Amniotic epithelial cell (primary cell): ENCODE results near the gene TOR1AIP2.

Source experiments
- DNase-seq: peaks from one replicate; pipeline ENCODE4 v3.0.0-alpha.2; 2010; ENCODE audit warnings: low read depth

TOR1AIP2 gene

DNA sequence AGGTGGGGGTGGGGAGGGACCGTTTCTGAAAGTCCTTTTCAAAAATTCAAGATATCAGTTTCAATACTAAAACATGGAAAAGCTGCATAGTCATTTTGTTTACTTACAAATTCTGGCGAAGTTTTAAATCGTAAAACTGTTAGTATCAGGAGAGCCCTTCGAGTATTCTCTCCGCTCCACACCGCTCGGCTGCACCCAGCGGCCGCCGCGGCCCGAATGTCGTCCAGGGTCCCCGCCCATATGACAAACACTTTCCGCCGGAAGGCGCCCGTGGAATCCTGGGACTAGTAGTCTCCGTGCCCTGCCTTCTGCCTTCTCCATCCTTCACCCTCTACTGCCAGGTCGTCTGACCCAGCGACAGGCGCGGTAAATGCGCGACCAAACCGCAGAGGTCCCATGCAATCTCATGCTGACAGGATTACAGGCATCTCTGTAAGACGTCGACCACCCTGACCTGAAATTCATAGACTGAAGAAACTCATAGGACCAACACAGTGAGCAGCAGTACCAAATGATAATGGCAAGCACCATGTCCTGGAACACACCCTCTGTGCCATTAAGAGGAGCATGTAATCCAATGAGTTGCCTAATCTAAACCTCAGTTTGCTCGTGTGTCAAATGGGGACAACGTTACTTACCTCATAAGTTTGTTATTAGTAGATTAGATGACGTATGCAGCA is at the start of gene TOR1AIP2:
TOR1AIP2 (minus strand) TSS at position 218 of the 680 bp plus-strand sequence. CDS start 25,138 bp downstream, outside the sequence.
- peak; percentile 78 for DNase-seq

DNA sequence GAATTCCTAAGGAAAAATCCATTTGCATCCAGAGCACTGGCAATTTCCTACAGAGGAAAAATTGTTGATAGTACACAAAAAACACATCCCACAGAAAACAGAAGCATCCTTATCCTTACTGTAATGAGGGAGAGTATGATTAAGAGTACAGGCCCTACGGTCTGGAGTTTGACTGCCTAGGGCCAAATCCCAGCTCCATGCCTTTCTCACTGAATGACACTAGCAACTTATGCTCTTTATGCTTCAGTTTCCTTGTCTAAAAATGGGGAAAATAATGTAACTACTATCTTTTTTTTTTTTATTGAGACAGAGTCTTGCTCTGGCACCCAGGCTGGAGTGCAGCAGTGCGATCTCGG is 49.2 kb upstream of the TOR1AIP2 start:
- no peak for DNase-seq

DNA sequence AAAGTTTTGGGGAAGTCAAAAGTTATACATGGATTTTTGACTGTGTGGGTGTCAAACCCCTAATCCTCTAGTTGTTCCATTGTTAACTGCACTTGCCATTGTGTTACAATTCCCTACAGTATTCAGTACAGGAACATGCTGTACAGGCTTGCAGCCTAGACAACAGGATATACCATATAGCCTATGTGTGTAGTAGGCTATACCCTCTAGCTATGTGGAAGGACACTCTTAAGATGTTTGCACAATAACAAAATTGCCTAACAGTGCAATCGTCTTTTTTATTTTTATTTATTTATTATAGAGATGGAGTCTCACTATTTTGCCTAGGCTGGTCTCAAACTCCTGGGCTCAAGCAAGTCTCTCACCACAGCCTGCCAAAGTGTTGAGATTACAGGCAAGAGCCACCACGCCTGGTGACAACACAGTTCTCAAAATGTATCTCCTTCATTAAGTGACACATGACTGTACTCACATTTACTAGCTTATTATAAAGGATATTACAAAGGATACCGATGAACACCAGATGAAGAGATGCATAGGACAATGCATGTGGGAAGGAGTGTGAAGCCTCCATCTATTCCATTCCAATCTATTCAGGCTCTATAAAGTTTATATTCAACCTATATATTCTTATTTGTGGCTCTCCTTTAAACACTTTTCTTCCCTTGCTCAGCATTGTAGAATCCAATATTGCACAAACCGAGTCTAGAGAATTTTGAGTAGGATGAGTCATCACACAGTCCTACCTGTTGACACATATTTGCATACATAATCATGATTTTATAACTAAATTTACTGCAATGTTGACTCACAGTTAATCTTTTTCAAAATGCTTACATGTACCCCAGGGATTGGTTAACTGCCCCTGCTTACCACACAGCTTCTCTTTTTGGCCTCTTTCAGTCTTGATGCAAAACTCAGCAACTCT is 48.6 kb upstream of the TOR1AIP2 start:
- peak; percentile 87 for DNase-seq

DNA sequence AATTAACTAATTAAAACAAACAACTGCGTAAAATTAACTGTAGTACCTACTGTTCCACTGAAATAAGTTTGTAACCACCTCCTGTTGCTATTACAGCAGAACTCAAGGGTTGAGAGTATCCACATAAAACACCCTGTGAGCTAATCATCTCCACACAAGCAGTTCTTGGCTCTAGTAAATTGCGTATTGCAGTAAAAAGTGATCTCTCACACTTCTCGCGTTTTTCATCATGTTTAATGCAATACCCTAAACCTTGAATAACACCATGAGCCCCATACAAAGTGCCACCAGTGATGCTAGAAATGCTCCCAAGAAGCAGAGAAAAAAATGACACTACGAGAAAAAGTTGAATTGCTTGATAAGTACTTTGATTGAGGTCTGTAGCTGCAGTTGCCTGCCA is 47.7 kb upstream of the TOR1AIP2 start:
- no peak for DNase-seq

DNA sequence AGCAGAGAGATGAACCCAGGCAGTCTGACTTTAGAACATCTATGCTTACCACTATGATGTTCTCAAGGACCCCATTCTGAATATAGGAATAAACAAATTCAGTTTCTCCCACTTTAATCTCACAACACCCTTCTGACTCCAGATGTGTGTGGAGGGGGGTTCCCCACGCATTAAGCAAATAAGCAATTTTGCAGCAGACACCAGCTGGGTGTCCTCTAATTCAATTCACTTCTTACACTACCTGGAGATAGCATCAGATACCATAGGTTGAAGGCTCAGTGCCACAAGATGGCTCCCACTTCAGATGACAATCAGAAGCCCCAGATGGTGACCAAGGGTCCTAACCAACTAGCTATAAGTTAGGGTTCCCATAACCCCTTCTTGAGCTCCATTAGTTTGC is 46.7 kb upstream of the TOR1AIP2 start:
- no peak for DNase-seq

DNA sequence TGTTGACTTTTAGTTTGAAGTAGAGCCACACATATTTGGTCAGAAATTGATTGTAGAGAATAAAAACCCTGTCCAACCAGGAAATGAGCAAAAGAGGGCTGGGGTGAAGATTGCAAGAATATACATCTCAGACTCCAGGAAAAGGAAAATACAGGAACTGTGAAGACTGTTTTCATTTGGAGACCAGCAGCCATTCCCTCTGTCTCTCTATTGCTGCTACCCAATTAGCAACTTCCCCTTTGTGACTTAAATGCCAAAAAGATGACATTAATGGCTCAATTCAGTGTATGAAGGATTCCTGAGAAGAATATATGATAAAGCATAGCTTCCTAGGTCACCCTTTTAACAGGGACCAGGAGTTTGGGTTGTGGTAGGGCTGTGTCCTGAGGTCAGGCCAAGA is 45.4 kb upstream of the TOR1AIP2 start:
- DNase-seq = no peak

DNA sequence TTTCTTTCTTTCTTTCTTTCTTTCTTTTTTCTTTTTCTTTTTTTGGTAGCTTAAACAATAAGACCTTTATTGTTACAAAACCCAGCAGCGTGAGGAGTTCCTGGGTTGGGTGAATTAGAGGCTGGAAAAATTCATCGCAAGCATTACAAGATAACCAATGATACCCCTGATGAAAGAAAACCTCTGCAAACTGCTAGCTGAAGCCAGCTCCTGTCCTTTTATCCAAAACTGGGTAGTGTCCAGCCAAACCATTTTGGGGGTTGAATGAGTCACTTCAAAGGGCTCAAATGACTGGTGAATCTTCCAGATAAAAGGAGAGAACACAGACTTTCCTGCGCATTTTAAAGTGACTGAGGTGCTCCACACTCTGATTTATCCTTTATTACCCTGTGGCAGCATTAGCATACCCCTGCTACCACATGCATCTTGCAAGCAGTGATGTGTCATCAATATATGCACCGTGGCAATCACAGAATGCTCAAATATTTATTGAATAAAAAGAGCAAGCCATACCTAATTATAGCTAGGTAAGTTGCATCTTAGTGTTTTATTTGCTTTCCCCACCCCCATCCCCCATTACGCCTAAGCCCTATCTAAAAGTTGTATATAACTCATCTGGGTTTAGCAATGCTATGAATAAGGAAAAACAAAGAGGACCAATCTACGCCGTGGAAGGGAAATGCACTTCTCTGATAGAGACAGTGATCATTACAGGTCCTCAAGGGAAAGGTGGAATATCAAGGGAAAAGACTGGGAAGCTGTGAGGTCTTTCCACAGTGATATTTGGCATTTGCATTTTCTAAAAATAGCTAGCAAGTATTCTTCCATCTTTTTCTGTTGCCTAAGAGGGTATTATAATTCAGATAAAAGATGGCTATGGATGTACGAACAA is 44.6 kb upstream of the TOR1AIP2 start:
- no peak for DNase-seq

DNA sequence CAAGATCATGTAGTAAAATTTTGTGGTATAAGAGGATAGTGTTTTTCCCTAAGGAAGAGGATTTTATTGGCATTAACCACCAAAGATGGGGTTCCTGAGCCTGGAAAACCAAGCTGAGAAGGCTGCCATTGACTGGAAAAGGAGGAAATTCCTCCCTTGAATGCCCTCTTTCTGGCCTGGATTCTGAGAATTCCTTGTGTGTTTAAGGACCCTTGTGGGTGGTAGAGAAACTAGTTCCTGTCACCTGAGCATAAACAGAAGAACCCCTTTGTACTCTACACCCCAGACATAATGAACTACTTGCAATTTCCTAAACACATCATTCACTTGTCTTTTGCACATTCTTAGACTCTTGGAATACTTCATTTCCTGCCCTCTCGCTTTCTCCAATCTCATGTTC is 43.9 kb upstream of the TOR1AIP2 start:
- DNase-seq = no peak

DNA sequence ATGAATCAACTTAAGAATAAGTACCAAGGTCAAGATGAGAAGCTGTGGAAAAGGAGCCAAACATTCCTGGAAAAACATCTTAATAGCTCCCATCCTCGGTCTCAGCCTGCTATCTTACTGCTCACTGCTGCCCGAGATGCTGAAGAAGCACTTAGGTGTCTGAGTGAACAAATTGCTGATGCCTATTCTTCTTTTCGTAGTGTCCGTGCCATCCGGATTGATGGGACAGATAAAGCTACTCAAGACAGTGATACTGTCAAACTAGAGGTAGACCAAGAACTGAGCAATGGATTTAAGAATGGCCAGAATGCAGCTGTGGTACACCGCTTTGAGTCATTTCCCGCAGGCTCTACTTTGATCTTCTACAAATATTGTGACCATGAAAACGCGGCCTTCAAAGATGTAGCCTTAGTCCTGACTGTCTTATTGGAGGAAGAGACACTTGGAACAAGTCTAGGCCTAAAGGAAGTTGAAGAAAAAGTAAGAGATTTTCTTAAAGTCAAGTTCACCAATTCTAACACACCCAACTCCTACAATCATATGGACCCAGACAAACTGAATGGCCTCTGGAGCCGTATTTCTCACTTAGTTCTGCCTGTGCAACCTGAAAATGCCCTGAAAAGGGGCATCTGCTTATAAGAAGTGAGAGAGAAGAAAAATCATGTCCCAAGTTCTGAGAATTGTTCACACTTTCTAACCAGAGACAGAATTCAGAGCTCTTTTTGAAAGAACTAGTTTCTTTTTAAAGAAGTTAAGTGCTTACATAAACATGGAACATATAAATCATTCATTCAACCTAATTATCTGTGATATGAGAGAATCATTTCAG is 40.2 kb upstream of the TOR1AIP2 start:
- DNase-seq = no peak

DNA sequence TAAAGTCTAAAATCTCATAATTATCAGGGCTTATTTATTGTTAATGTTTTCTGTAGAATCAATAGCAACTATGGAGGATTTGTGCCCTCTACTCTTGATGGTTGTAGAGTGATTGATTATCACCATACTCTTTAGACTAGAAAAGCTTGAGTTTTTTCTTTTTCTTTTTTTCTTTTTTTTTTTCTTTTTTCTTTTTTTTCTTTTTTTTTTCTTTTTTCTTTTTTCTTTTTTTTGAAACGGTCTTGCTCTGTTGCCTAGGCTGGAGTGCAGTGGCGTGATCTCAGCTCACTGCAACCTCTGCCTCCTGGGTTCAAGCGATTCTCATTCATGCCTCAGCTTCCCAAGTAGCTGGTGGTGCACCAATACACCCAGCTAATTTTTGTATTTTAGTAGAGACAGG is 34.2 kb upstream of the TOR1AIP2 start:
- DNase-seq = no peak

DNA sequence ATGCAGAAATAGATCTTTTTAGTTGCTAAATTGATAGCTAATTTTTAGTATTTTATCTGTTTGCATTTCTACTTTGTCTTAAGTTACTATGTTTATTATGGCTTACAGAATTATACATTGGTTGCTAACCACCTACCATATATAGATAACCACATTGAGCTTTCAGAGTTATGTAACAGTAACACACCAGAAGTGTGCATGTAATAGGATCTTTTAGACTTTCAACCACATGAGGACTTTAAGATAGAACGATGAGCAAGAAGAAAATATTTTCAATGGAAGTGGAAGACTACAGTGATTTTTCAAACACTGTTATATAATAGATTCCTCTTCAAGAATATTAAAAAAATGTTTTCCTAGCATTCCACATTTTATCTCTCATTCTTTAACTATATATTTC is 33.3 kb upstream of the TOR1AIP2 start:
- no peak for DNase-seq

DNA sequence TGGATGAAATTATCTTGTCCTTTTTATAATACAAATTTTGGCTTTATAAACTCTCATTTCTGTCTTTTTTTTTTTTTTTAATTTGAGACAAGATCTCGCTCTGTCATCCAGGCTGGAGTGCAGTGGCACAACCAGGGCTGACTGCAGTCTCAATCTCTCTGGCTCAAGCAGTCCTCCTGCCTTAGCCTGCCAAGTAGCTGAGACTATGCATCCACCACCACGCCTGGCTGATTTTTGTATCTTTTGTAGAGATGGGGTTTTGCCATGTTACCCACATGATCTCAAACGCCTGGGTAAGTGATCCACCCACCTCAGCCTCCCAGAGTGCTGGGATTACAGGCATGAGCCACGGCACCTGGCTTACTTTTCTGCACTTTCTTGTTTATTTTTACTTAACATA is 12.0 kb upstream of the TOR1AIP2 start:
- DNase-seq = no peak

DNA sequence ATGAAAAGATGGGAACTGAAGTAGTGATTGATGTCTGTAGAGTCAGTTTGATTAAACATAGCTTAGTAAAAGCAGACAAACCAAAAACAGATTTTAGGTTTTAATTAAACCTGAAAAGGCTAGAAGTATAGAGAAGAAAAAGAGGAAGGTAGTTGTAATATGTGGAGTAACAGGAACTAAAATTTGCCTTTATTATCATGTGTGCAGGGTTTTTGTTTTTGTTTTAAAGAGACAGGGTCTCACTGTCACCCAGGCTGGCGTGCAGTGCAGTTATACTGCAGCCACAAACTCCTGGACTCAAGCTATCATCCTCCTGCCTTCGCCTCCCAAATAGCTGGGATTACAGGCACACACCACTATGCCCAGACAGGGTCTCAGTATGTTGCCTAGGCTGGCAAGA is 10.5 kb upstream of the TOR1AIP2 start:
- no peak for DNase-seq

DNA sequence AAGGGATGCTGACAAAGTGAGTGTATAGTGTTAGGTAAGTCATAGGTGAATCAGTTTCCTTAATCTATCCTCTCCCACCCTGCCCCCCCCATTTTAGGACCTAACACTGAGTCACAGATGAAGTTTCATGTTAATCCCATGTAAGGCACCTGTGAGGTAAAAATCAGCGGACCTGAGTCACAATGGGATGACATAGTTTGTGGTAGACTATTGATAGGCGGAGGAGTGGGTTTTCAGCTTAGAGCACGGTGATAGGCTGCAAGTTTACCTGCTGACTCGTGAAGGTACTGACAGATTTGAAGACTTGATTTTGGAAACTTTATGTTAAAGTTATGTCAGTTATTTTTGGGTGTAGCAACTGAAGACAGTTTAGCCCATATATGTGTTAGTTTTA is 6.1 kb upstream of the TOR1AIP2 start:
- DNase-seq = no peak

DNA sequence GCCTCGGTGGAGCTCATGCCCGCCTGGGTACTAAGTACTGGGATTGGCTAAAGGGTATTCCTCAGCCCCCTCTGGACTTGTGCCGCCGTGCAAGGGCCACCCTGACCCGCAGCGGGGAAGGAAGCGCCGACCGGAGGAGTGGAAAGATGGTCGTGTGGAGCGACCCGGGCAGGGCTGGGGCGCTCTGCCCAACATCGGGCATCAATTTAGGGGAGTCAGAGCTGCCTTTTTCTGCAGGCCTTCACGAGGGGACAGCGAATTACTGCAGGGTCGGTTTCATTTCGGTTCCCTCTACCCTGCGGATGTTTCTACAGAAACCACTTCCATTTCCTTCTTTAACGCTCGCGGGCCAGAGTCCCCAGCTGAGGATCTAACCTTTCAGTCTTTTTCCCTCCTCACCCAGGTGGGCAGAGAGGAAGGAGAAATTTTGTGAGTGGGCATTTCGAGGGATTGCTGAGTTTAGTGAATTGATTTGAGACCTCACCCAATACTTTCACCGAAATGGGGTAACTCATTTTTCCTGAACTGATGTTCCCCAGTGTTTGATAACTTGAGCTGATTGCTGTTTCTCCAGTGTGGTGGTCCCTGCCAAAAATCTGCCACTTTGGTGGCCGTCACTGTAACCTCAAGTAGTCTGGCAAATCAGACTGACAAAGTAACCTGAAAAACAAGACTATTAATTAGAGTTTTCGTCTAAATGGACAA is 5.6 kb upstream of the TOR1AIP2 start:
- no peak for DNase-seq

DNA sequence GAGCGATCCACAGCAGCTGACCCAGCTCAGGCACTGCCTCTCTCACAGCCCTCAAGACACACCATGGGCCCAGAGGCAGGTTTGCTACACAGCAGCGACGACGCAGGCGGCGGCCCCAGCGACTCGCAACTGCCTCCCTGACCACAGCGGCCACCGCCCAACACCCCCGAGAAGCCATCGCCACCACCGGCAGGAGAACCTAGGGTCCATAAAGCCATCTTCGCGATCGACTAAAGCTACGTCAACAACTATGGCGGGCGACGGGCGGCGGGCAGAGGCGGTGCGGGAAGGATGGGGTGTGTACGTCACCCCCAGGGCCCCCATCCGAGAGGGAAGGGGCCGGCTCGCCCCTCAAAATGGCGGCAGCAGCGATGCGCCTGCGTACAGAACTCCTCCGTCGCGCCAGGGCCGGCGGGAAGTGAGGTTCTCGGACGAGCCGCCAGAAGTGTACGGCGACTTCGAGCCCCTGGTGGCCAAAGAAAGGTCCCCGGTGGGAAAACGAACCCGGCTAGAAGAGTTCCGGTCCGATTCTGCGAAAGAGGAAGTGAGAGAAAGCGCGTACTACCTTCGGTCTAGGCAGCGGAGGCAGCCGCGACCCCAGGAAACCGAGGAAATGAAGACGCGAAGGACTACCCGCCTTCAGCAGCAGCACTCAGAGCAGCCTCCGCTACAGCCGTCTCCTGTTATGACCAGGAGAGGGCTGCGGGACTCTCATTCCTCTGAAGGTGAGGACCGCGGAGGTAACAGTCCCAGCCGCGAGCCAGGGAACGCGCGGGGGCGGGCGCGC is 4.8 kb upstream of the TOR1AIP2 start, which contains the start of gene TOR1AIP1:
TOR1AIP1 (plus strand) TSS at position 33 of the 787 bp plus-strand sequence; CDS start at position 251, 218 bp downstream.
- DNase-seq = peak; percentile 96

DNA sequence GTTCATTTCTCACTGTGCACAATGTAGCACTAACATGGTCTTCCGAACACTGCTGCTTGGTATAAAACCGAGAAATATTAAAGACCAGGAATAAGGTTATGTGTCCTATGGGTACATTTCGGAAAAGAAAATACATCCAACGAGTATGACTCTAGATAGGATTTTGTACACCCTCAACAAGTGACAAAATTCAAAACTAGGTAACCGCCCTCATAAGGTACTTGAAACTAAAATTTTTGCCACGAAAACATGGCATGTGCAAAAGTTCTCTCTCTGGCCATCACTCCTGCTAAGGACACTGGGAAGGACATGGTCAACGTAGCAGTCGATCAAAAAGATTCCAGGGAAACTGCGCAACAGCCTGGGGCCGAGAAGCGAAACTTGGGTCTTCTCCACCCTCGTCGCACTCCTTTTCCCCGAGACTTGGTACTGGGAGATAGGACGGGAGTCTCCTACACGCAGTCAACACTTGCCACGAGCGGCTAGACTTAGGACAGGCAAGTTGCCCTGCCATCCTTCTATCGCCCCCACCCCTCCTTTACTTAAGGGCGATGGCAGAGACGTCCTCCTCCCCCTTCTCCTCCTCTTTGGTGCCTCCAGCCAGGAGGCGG is 4.1 kb upstream of the TOR1AIP2 start:
- peak; percentile 93 for DNase-seq

DNA sequence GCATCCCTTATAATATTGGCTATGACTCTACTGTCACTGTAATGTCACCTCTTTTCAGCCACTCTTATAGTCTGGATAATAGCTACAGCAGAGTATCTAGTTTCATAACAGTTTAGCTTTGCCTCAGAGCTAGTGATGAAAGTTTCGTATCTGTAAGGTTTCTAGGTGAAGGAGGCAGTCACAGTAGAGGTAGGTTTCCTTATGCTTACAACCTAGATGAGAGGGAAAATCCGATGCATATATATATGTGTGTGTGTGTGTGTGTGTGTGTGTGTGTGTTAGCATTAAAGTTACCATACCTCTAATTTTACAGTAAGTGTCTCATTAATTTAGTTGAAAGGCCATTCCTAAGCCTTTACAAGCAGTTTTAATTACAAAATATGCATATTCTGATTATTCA is 2.2 kb upstream of the TOR1AIP2 start:
- no peak for DNase-seq

DNA sequence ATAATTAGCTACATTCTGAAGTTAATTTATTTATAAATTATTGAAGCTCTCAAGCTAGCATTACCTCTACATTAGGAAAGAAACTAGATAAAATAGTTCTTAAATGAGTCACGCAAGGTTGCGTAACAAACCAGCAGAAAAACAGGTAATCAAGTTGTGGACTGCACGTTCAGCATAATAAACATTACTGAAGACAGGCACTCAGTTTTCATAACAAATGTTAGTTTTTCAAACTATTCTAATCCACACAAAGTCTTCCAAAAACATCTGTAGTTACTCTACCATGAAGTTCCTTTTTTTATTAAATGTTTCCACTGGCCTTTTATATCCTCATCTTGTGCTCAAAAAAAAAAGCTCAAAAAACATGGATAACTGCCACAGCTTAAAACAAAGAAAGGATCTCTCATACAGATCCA is 1.3 kb downstream of the TOR1AIP2 start:
- peak; percentile 78 for DNase-seq
